HepG2 (cell line): ENCODE results near the gene IGSF21. TPM values are rescaled to one million over a fixed set of nuclear protein-coding genes. Genes with fewer than 3 reads are reported as not detected.

Source experiments
- ATAC-seq: fragments of 200-7000 bp; cut with Tn5 transposase; 3 replicates; pipeline ENCODE4 v1.9.1; 2020; ENCODE audit warnings: mild to moderate bottlenecking, moderate library complexity
- BruUV-seq: library from RNA; stranded (reverse); fragments of 400-500 nt; replicated peaks from 2 replicates; lab custom pipeline; 2021; lab: Mats Ljungman, UMichigan
- CTCF ChIA-PET: fragments of 300-600 bp; formaldehyde crosslinking; extraction: SDS; loops from one replicate; lab custom pipeline; 2021; ENCODE audit warnings: low total read pairs, inconsistent platforms, low intra/inter-chr PET ratio; lab: Yijun Ruan, JAX
- POLR2A ChIA-PET: fragments of 350-600 bp; sonication (Branson Sonifier 250); formaldehyde crosslinking; loops from one replicate; lab custom pipeline; 2020; ENCODE audit warnings: antibody characterized with exemption, inconsistent platforms; lab: Yijun Ruan, JAX
- DNase-seq: peaks from one replicate; pipeline ENCODE4 v3.0.0-alpha.2; 2015; ENCODE audit warnings: low spot score
- FAIRE-seq: peaks from 3 replicates; lab custom pipeline; 2011; peaks lifted over from hg19 to GRCh38; lab: Jason Lieb, UNC
- H2AFZ ChIP-seq: one replicate; pipeline ENCODE4 v1.6.1; 2011; ENCODE audit warnings: low read length, inconsistent platforms
- H3K27ac ChIP-seq: fragments of 300-600 bp; 3 replicates; pipeline ENCODE4 v1.8.0; 2011; ENCODE audit warnings: mixed run types, mild to moderate bottlenecking, mixed read lengths, low read length, inconsistent platforms; ENCODE audit not compliant: insufficient read depth; ENCODE audit errors: extremely low read length
- H3K27me3 ChIP-seq, 2 experiments: fragments of 200-600 bp in 1 of 2; 2 replicates in 1 of 2; 3 replicates in 1 of 2; pipeline versions ENCODE4 v1.6.0 to v1.8.0; 2011; ENCODE audit warnings: low read length in 2 of 2, mild to moderate bottlenecking in 2 of 2, moderate library complexity in 2 of 2, inconsistent platforms in 1 of 2; ENCODE audit not compliant: insufficient read depth in 2 of 2, control insufficient read depth in 1 of 2
- H3K36me3 ChIP-seq, 2 experiments: fragments of 200-600 bp in 1 of 2; replicated peaks in 1 of 2; 2 replicates in 1 of 2; 3 replicates in 1 of 2; pipeline versions ENCODE4 v1.5.1 to v1.8.0; 2011; ENCODE audit warnings: low read length in 2 of 2, inconsistent platforms in 1 of 2; ENCODE audit not compliant: insufficient read depth in 2 of 2, control insufficient read depth in 1 of 2
- H3K4me1 ChIP-seq: 2 replicates; pipeline ENCODE4 v1.5.1; 2012; ENCODE audit warnings: low read length, inconsistent platforms; ENCODE audit not compliant: insufficient read depth
- H3K4me2 ChIP-seq: 2 replicates; pipeline ENCODE4 v1.6.0; 2011; ENCODE audit warnings: low read depth, low read length, inconsistent platforms
- H3K4me3 ChIP-seq, 3 experiments: fragments of 200-600 bp in 1 of 3; sonication (generic), shearing (Covaris generic) in 1 of 3; replicated peaks in 1 of 3; 2 replicates each; pipeline ENCODE4 v1.5.1; 2011 to 2016; ENCODE audit warnings: low read length in 3 of 3, inconsistent platforms in 2 of 3, low read depth in 2 of 3, mild to moderate bottlenecking in 2 of 3, control low read depth in 1 of 3, mixed read lengths in 1 of 3; ENCODE audit not compliant: insufficient read depth in 1 of 3
- H3K79me2 ChIP-seq: one replicate; pipeline ENCODE4 v1.6.1; 2011; ENCODE audit warnings: low read length, inconsistent platforms; ENCODE audit not compliant: insufficient read depth
- H3K9ac ChIP-seq: 2 replicates; pipeline ENCODE4 v1.6.0; 2011; ENCODE audit warnings: mild to moderate bottlenecking, low read depth, low read length, inconsistent platforms; ENCODE audit not compliant: insufficient read depth
- H3K9me3 ChIP-seq: 2 replicates; pipeline ENCODE4 v1.5.1; 2012; ENCODE audit warnings: mild to moderate bottlenecking, low read length
- H4K20me1 ChIP-seq: 2 replicates; pipeline ENCODE4 v1.6.0; 2011; ENCODE audit warnings: inconsistent platforms, mild to moderate bottlenecking, low read length, moderate library complexity; ENCODE audit not compliant: insufficient read depth
- FLYWCH1 ChIP-seq: sonication (generic); formaldehyde crosslinking; IDR thresholded peaks from 2 replicates; pipeline ENCODE4 v1.8.1; 2023; ENCODE audit warnings: mild to moderate bottlenecking, missing genetic modification reagents
- JUN ChIP-seq: sonication (generic); formaldehyde crosslinking; IDR thresholded peaks from 2 replicates; pipeline ENCODE4 v1.4.0; 2020; ENCODE audit warnings: mild to moderate bottlenecking, missing genetic modification reagents
- RBFOX2 ChIP-seq: fragments of 200-400 bp; formaldehyde crosslinking; IDR thresholded peaks from 2 replicates; pipeline ENCODE4 v1.6.1; 2017; ENCODE audit warnings: low read depth, mild to moderate bottlenecking, low read length
- ZBTB46 ChIP-seq: sonication (generic); formaldehyde crosslinking; IDR thresholded peaks from 2 replicates; pipeline ENCODE4 v1.4.0; 2020; ENCODE audit warnings: mild to moderate bottlenecking, missing genetic modification reagents, borderline replicate concordance
- ZNF772 ChIP-seq: sonication (generic); formaldehyde crosslinking; IDR thresholded peaks from 2 replicates; pipeline ENCODE4 v1.5.0; 2020; ENCODE audit warnings: mild to moderate bottlenecking, missing genetic modification reagents
- WGBS: methylation state at CpG from one replicate; pipeline ENCODE4 v1.1.6; 2017; ENCODE audit warnings: low lambda C conversion rate; 5-methylcytosine and 5-hydroxymethylcytosine counted together
- in situ Hi-C: cut with HindIII; loops from 2 replicates; pipeline ENCODE4 v1.10.0; 2017; ENCODE audit warnings: low pct_unique_long_range_greater_than_20kb; ENCODE audit not compliant: extremely low pct_ligation_motif_present
- intact Hi-C: fragments of 100-400 bp; cut with micrococcal nuclease; formaldehyde crosslinking; loops from one replicate; pipeline ENCODE4 v1.10.0; 2022; ENCODE audit not compliant: unreplicated experiment
- polyA plus RNA-seq, 8 experiments: library from polyadenylated mRNA; depleted of rRNA in 3 of 8; stranded (reverse) in 7 of 8; unstranded in 1 of 8; fragments of >200 nt; fragmentation: Illumina TruSeq in 4 of 8; extraction: Trizol in 4 of 8; gene quantifications; 2 replicates each; pipeline versions ENCODE4 v1.2.1 to v1.2.3, GENCODE V29; 2011 to 2016; ENCODE audit warnings: low read depth in 4 of 8, missing spikeins in 1 of 8, mixed read lengths in 1 of 8; ENCODE audit not compliant: insufficient read depth in 1 of 8
- total RNA-seq, 5 experiments: library from RNA; depleted of rRNA; stranded (reverse); fragments of >200 nt; fragmentation: Illumina TruSeq; extraction: Trizol; gene quantifications; 2 replicates each; pipeline ENCODE4 v1.2.3, GENCODE V29; 2016; ENCODE audit warnings: low read depth in 1 of 5
- TF ChIP-seq, protein P1 (sequence below): sonication (generic); formaldehyde crosslinking; IDR thresholded peaks from 2 replicates; pipeline ENCODE4 v1.8.0; 2023; ENCODE audit warnings: mild to moderate bottlenecking, missing genetic modification reagents

IGSF21 gene
- total and polyA plus RNA-seq, 2 of the 13 experiments (the other 11 are each of a cell fraction or from before 2014, with no cell fraction given): not detected

- Histone ChIP-seq H3K4me1 (peaks cover 12% of the 10 kb centered on the region), H3K9me3 (no peaks in the 10 kb centered on the region), H3K36me3 (no peaks in the 10 kb centered on the region), H2AFZ (no peak overlapping the region), H3K27me3 (no peaks in the 10 kb centered on the region), H3K4me3 (no peak overlapping the region), H3K9ac (no peak overlapping the region), H4K20me1 (no peaks in the 10 kb centered on the region), H3K79me2 (no peaks in the 10 kb centered on the region), H3K27ac (no peak overlapping the region), H3K4me2 (no peak overlapping the region)
- FAIRE-seq: no peak
- ChIA-PET POLR2A (no interaction called here), CTCF (no interaction called here)
- WGBS: 3% methylated on average over 5 of the region's 6 CpGs
- intact Hi-C loops: no loop called here
- in situ Hi-C loops: no loop called here
- DNase-seq: peak; percentile 32
- BruUV-seq: no TSS peak
- ATAC-seq: peak; percentile 80
- TF ChIP-seq ZNF772 (CRISPR knock-in tag) (no peak), ZBTB46 (CRISPR knock-in tag) (no peak), FLYWCH1 (CRISPR knock-in tag) (no peak), RBFOX2 (no peak), JUN (CRISPR knock-in tag) (no peak)
- TF ChIP-seq, protein P1, sequence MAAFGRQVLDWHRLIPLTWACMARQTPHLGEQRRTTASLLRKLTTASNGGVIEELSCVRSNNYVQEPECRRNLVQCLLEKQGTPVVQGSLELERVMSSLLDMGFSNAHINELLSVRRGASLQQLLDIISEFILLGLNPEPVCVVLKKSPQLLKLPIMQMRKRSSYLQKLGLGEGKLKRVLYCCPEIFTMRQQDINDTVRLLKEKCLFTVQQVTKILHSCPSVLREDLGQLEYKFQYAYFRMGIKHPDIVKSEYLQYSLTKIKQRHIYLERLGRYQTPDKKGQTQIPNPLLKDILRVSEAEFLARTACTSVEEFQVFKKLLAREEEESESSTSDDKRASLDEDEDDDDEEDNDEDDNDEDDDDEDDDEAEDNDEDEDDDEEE (CRISPR knock-in tag): no peak
Measured at GRCh38 chr1:18134324-18135046, 26.9 kb downstream of the IGSF21 start.
